IMR-90 (cell line): ENCODE data around the gene INSR. TPM values are rescaled to one million over a fixed set of nuclear protein-coding genes. Genes with fewer than 3 reads are reported as not detected.

Experiments
- ATAC-seq: fragments of 200-7000 bp; cut with Tn5 transposase; 2 replicates; pipeline ENCODE4 v1.9.1; 2020; ENCODE audit warnings: low read depth, mild to moderate bottlenecking, moderate library complexity
- BruUV-seq: library from RNA; stranded (reverse); fragments of 400-500 nt; replicated peaks from 2 replicates; lab custom pipeline; 2021; lab: Mats Ljungman, UMichigan
- CTCF ChIA-PET: fragments of 300-600 bp; formaldehyde crosslinking; extraction: SDS; loops from one replicate; lab custom pipeline; 2021; ENCODE audit warnings: antibody characterized with exemption; lab: Yijun Ruan, JAX
- POLR2A ChIA-PET: fragments of 300-600 bp; sonication (Branson Sonifier 250); formaldehyde crosslinking; loops from one replicate; lab custom pipeline; 2022; ENCODE audit warnings: antibody characterized with exemption; ENCODE audit not compliant: unreplicated experiment; lab: Charles Lee
- DNase-seq: peaks from one replicate; pipeline ENCODE4 v3.0.0; 2013
- H2AFZ ChIP-seq: replicated peaks from 2 replicates; pipeline ENCODE3; 2013; ENCODE audit warnings: low read length, mild to moderate bottlenecking; ENCODE audit not compliant: poor library complexity
- H2AK5ac ChIP-seq: 2 replicates; pipeline ENCODE4 v1.6.1; 2013; ENCODE audit warnings: low read depth, low read length, inconsistent platforms
- H2AK9ac ChIP-seq: replicated peaks from 2 replicates; pipeline ENCODE3; 2013; ENCODE audit warnings: mild to moderate bottlenecking, low read depth, low read length, moderate library complexity; ENCODE audit not compliant: poor library complexity
- H2BK120ac ChIP-seq: 2 replicates; pipeline ENCODE4 v1.6.1; 2013; ENCODE audit warnings: low read depth, low read length, inconsistent platforms
- H2BK15ac ChIP-seq: 3 replicates; pipeline ENCODE4 v1.6.1; 2013; ENCODE audit warnings: low read depth, low read length, inconsistent platforms
- H2BK20ac ChIP-seq: 2 replicates; pipeline ENCODE4 v1.6.1; 2013; ENCODE audit warnings: low read depth, mild to moderate bottlenecking, inconsistent platforms, low read length, moderate library complexity
- H2BK5ac ChIP-seq: 2 replicates; pipeline ENCODE4 v1.6.1; 2013; ENCODE audit warnings: mild to moderate bottlenecking, low read depth, low read length, inconsistent platforms; ENCODE audit not compliant: poor library complexity, severe bottlenecking
- H3K14ac ChIP-seq: replicated peaks from 2 replicates; pipeline ENCODE4 v1.6.1; 2013; ENCODE audit warnings: low read depth, low read length, inconsistent platforms
- H3K18ac ChIP-seq: 2 replicates; pipeline ENCODE4 v1.6.1; 2013; ENCODE audit warnings: low read depth, low read length, control low read depth
- H3K23ac ChIP-seq: 2 replicates; pipeline ENCODE4 v1.6.1; 2013; ENCODE audit warnings: low read depth, low read length, inconsistent platforms
- H3K27ac ChIP-seq: 2 replicates; pipeline ENCODE4 v1.5.1; 2013; ENCODE audit warnings: mild to moderate bottlenecking, control low read depth, low read length; ENCODE audit not compliant: insufficient read depth
- H3K27me3 ChIP-seq: 2 replicates; pipeline ENCODE4 v1.6.1; 2013; ENCODE audit warnings: low read length; ENCODE audit not compliant: control insufficient read depth, insufficient read depth
- H3K36me3 ChIP-seq: 2 replicates; pipeline ENCODE4 v1.6.1; 2013; ENCODE audit warnings: low read length, mixed read lengths; ENCODE audit not compliant: control insufficient read depth, insufficient read depth
- H3K4ac ChIP-seq: 2 replicates; pipeline ENCODE4 v1.6.1; 2013; ENCODE audit warnings: low read depth, low read length, inconsistent platforms
- H3K4me1 ChIP-seq: 2 replicates; pipeline ENCODE4 v1.6.1; 2013; ENCODE audit warnings: low read length, mixed read lengths; ENCODE audit not compliant: control insufficient read depth, insufficient read depth
- H3K4me2 ChIP-seq: 2 replicates; pipeline ENCODE4 v1.6.1; 2013; ENCODE audit warnings: low read depth, mild to moderate bottlenecking, control low read depth, low read length, moderate library complexity
- H3K4me3 ChIP-seq: 2 replicates; pipeline ENCODE4 v1.5.1; 2013; ENCODE audit warnings: low read depth, mild to moderate bottlenecking, control low read depth, low read length, moderate library complexity; ENCODE audit not compliant: insufficient read depth
- H3K56ac ChIP-seq: 2 replicates; pipeline ENCODE4 v1.6.1; 2013; ENCODE audit warnings: low read length, inconsistent platforms; ENCODE audit not compliant: insufficient read depth; ENCODE audit errors: extremely low read depth
- H3K79me1 ChIP-seq, 2 experiments: 2 replicates each; pipeline ENCODE4 v1.6.1; 2013; ENCODE audit warnings: low read length in 2 of 2, inconsistent platforms in 1 of 2, low read depth in 1 of 2
- H3K9ac ChIP-seq: 2 replicates; pipeline ENCODE4 v1.6.1; 2013; ENCODE audit warnings: low read depth, low read length, control low read depth
- H3K9me1 ChIP-seq: 2 replicates; pipeline ENCODE4 v1.6.1; 2013; ENCODE audit warnings: low read length, inconsistent platforms; ENCODE audit not compliant: insufficient read depth
- H3K9me3 ChIP-seq: 2 replicates; pipeline ENCODE4 v1.6.1; 2013; ENCODE audit warnings: low read length; ENCODE audit not compliant: control insufficient read depth, insufficient read depth
- H4K20me1 ChIP-seq: 2 replicates; pipeline ENCODE4 v1.6.1; 2013; ENCODE audit warnings: low read length, inconsistent platforms; ENCODE audit not compliant: insufficient read depth
- H4K5ac ChIP-seq: 2 replicates; pipeline ENCODE4 v1.6.1; 2013; ENCODE audit warnings: mild to moderate bottlenecking, low read depth, low read length, control low read depth
- H4K8ac ChIP-seq, 2 experiments: 2 replicates each; pipeline ENCODE4 v1.6.1; 2013; ENCODE audit warnings: low read depth in 2 of 2, low read length in 2 of 2, control low read depth in 1 of 2, inconsistent platforms in 1 of 2
- H4K91ac ChIP-seq: 2 replicates; pipeline ENCODE4 v1.6.1; 2013; ENCODE audit warnings: low read depth, low read length, inconsistent platforms; ENCODE audit not compliant: insufficient read depth
- CHD1 ChIP-seq: IDR thresholded peaks from 2 replicates; pipeline ENCODE4 v1.6.1; 2012; ENCODE audit warnings: low read depth, low read length, improper control_type of control experiment
- MAZ ChIP-seq: IDR thresholded peaks from 2 replicates; pipeline ENCODE4 v1.6.1; 2012; ENCODE audit warnings: low read depth, mild to moderate bottlenecking, low read length, improper control_type of control experiment, moderate library complexity, borderline replicate concordance
- POLR2A ChIP-seq: IDR thresholded peaks from 2 replicates; pipeline ENCODE4 v1.6.1; 2012; ENCODE audit warnings: mild to moderate bottlenecking, low read depth, low read length
- RAD21 ChIP-seq: IDR thresholded peaks from 2 replicates; pipeline ENCODE4 v1.6.1; 2012; ENCODE audit warnings: low read length, improper control_type of control experiment
- RCOR1 ChIP-seq: IDR thresholded peaks from 2 replicates; pipeline ENCODE4 v1.6.1; 2012; ENCODE audit warnings: mild to moderate bottlenecking, low read length, improper control_type of control experiment; ENCODE audit not compliant: insufficient replicate concordance
- RFX5 ChIP-seq: IDR thresholded peaks from 2 replicates; pipeline ENCODE4 v1.8.0; 2012; ENCODE audit warnings: low read depth, mild to moderate bottlenecking, low read length, moderate library complexity
- WGBS, 2 experiments: methylation state at CpG; one replicate each; pipeline versions ENCODE4 v1.1.5 to v1.1.7; 2013; ENCODE audit warnings: missing lambda C conversion rate in 2 of 2; ENCODE audit not compliant: insufficient read length in 1 of 2; ENCODE audit errors: extremely low coverage in 2 of 2; 5-methylcytosine and 5-hydroxymethylcytosine counted together
- dilution Hi-C: fragments of 300-500 bp; cut with HindIII; formaldehyde crosslinking; loops from one replicate; pipeline ENCODE4 v1.14.3; 2018; ENCODE audit warnings: low sequenced_read_pairs; ENCODE audit not compliant: unreplicated experiment
- in situ Hi-C: fragments of 300-500 bp; cut with MboI; formaldehyde crosslinking; loops from 3 replicates; pipeline ENCODE4 v1.14.3; 2019; ENCODE audit warnings: low sequenced_read_pairs, inconsistent platforms, mixed read lengths
- intact Hi-C: fragments of 100-400 bp; cut with micrococcal nuclease; formaldehyde crosslinking; loops from 2 replicates; pipeline ENCODE4 v1.10.0; 2022
- polyA plus RNA-seq, 3 experiments: library from polyadenylated mRNA; depleted of rRNA; stranded (reverse); fragments of >200 nt; gene quantifications; 2 replicates each; pipeline ENCODE4 v1.2.3, GENCODE V29; 2012; ENCODE audit warnings: low replicate concordance in 1 of 3
- total RNA-seq: library from RNA; depleted of rRNA; stranded (reverse); fragments of >200 nt; gene quantifications from 2 replicates; pipeline ENCODE4 v1.2.3, GENCODE V29; 2012
- TF ChIP-seq, protein P1 (sequence below): fragments of 150-350 bp; IDR thresholded peaks from 2 replicates; pipeline ENCODE4 v1.6.1; 2017; ENCODE audit warnings: mild to moderate bottlenecking, antibody characterized with exemption, low read length, low read depth

Gene INSR
- total and polyA plus RNA-seq, 2 of the 4 experiments (the other 2 are of a cell fraction): 2.8 to 7.9 TPM

DNA sequence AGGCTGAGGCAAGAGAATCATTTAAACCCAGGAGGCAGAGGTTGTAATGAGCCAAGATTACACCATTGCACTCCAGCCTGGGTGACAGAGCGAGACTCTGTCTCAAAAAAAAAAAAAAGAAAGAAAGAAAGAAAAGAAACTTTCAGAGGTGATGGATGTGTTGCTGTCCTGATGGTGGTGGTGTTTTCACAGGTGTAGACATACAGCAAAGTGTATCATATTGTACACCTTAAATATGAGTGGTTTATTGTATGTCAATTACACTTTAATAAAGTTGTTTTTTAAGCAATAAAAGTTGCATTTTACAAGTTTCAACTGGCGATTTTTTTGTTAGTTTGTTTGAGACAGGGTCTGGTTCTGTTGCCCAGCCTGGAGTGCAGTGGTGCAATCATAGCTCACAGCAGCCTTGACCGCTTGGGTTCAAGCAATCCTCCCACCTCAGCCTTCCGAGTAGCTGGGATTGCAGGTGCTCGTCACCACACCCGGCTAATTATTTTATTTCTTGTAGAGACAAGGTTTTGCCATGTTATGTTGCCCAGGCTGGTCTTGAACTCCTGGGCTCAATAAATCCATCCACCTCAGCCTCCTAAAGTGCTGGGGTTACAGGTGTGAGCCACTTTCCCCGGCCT is 13.5 kb upstream of the INSR start:
- H2BK15ac ChIP-seq: no peak overlapping the region
- no peaks in the 10 kb centered on the region for H3K4me1 ChIP-seq
- H3K27ac ChIP-seq: no peak overlapping the region
- in situ Hi-C loops (no loop called here), dilution Hi-C loops (no loop called here), intact Hi-C loops (no loop called here)
- DNase-seq (no peak), ATAC-seq (no peak)
- no peaks in the 10 kb centered on the region for H3K9me1 ChIP-seq
- no peak overlapping the region for H2AK5ac ChIP-seq
- no peak overlapping the region for H2AFZ ChIP-seq
- H3K9me3 ChIP-seq: no peaks in the 10 kb centered on the region
- no peak overlapping the region for H4K5ac ChIP-seq
- H3K9ac ChIP-seq: no peak overlapping the region
- no peaks in the 10 kb centered on the region for H3K36me3 ChIP-seq
- H2BK120ac ChIP-seq: no peak overlapping the region
- H2BK5ac ChIP-seq: no peak overlapping the region
- H4K8ac ChIP-seq: no peak overlapping the region
- POLR2A ChIA-PET: no interaction called here
- H3K27me3 ChIP-seq: no peaks in the 10 kb centered on the region
- CTCF ChIA-PET: no interaction called here
- no peak overlapping the region for H3K14ac ChIP-seq
- H3K23ac ChIP-seq: no peak overlapping the region
- no peak overlapping the region for H3K4ac ChIP-seq
- H3K79me1 ChIP-seq: no peaks in the 10 kb centered on the region
- no peak overlapping the region for H3K18ac ChIP-seq
- H3K4me2 ChIP-seq: no peak overlapping the region
- no peak overlapping the region for H3K56ac ChIP-seq
- TF ChIP-seq, protein P1, sequence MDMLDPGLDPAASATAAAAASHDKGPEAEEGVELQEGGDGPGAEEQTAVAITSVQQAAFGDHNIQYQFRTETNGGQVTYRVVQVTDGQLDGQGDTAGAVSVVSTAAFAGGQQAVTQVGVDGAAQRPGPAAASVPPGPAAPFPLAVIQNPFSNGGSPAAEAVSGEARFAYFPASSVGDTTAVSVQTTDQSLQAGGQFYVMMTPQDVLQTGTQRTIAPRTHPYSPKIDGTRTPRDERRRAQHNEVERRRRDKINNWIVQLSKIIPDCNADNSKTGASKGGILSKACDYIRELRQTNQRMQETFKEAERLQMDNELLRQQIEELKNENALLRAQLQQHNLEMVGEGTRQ: no peak
- TF ChIP-seq RAD21 (no peak), POLR2A (no peak), MAZ (no peak), CHD1 (no peak), RCOR1 (no peak), RFX5 (no peak)
- no peak overlapping the region for H3K4me3 ChIP-seq
- no TSS peak for BruUV-seq
- no CpG with 5 or more reads among the region's 7 CpGs for WGBS, 2 experiments
- H2BK20ac ChIP-seq: no peak overlapping the region
- H4K91ac ChIP-seq: no peak overlapping the region
- no peaks in the 10 kb centered on the region for H4K20me1 ChIP-seq
- no peak overlapping the region for H2AK9ac ChIP-seq
